ENCODE results near the gene ARMC5.
"Not testable (repeated sequence)": the region's sequence is repeated elsewhere in the genome, so short reads cannot be mapped to it uniquely, and the experiment has no call there.

The ARMC5 gene

GRCh38 chr16:31458844-31459686, at the start of gene ARMC5:
TSS of gene ARMC5 (plus strand) at chr16:31459501. CDS start at chr16:31459525, 24 bp downstream.
- DNase-seq, result peak; percentile 98

DNA sequence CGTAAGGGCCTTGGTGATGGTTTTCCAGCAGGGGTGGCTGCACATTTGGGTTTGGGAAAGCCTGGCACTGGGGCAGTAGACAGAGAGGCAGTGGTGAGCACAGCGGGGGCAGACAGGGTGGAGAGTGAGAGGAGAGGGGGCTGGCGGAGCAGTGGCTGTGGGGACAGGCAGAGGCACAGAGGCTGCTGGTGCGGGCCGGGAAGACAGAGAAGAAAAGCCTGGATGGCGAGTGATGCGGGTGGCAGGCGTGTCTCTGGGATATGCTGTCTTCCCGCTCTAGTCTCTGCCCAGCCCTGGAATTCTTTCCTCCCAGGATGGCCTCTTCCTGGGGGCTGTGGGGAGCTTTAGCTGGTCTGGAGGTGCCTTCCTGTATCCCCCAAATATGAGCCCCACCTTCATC, 49.2 kb upstream of the ARMC5 start:
- DNase-seq, result no peak

- no peak for DNase-seq
Observed at GRCh38 chr16:31411024-31411844, 48.1 kb upstream of the ARMC5 start.

DNA sequence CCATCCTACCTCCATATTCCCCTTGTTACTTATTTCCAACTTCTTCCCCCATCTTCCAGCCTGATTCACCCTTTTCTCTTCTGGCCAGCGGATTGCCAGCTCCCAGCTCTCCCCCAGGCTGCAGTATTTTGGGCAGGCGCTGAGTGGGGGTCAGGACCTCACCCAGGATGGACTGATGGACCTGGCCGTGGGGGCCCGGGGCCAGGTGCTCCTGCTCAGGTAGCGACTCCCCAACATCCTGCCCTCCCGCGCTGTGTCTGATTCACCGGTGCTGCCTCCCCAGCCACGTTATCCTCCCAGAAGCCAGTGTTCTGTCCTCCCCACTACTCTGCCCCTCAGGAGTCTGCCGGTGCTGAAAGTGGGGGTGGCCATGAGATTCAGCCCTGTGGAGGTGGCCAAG, 46.6 kb upstream of the ARMC5 start:
- DNase-seq, result no peak

- DNase-seq, result no peak
Observed at GRCh38 chr16:31413381-31413780, 45.9 kb upstream of the ARMC5 start.

DNA sequence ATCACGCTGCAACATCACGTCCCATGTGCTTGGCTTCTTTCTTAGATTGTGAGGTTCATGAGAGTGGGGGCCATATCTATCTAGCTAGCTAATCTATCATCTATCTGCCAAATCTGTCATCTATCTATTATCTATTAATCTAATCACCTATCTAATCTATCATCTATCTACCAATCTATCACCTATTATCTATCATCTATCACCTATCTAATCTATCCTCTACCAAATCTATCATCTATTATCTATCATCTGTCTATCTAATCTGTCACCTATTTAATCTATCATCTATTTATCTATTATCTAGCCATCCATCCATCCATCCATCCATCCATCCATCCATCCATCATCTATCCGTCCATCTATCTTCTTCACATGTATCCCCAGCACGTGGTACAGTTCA, 45.4 kb upstream of the ARMC5 start:
- DNase-seq, result no peak

- no peak for DNase-seq
Observed at GRCh38 chr16:31414706-31415105, 44.6 kb upstream of the ARMC5 start.

- DNase-seq, result no peak
Observed at GRCh38 chr16:31416371-31416770, 42.9 kb upstream of the ARMC5 start.

- not testable (repeated sequence) for DNase-seq
Observed at GRCh38 chr16:31417036-31417435, 42.3 kb upstream of the ARMC5 start.

- no peak for DNase-seq
Observed at GRCh38 chr16:31417916-31418315, 41.4 kb upstream of the ARMC5 start.

- DNase-seq, result peak; percentile 49
Observed at GRCh38 chr16:31420037-31420436, 39.3 kb upstream of the ARMC5 start.

DNA sequence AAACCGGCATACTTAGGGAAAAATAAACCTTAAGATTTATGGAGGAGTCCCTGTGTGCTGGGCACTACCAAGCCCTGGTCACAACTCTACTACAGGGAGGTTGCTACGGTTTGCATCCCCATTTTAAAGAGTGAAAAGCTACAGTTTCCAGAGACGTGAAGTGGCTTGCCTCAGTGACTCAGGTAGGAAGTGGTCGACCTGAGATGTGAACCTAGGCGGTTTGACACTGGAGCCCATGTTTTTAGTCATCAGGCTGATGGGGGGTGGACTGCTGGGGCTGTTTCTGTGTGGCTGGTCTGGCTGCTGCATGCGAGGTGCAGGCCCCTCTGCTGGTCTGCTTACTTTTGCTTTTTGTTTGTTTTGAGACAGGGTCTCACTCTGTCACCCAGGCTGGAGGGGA, 37.7 kb upstream of the ARMC5 start:
- peak; percentile 87 for DNase-seq

DNA sequence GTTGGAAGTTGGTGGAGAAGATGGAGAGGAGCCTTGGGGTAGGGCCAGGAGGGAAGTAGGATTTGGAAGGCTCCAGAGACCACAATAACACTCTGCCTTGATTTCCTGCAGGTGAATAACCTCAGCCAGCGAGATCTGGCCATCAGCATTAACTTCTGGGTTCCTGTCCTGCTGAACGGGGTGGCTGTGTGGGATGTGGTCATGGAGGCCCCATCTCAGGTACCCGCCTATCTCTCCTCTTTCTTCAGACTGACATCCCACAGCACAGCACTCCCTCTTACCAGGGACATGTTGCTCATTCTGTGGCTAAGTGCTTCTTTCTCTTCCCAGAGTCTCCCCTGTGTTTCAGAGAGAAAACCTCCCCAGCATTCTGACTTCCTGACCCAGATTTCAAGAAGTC, 36.1 kb upstream of the ARMC5 start:
- DNase-seq, result no peak

- no peak for DNase-seq
Observed at GRCh38 chr16:31423801-31424200, 35.5 kb upstream of the ARMC5 start.

DNA sequence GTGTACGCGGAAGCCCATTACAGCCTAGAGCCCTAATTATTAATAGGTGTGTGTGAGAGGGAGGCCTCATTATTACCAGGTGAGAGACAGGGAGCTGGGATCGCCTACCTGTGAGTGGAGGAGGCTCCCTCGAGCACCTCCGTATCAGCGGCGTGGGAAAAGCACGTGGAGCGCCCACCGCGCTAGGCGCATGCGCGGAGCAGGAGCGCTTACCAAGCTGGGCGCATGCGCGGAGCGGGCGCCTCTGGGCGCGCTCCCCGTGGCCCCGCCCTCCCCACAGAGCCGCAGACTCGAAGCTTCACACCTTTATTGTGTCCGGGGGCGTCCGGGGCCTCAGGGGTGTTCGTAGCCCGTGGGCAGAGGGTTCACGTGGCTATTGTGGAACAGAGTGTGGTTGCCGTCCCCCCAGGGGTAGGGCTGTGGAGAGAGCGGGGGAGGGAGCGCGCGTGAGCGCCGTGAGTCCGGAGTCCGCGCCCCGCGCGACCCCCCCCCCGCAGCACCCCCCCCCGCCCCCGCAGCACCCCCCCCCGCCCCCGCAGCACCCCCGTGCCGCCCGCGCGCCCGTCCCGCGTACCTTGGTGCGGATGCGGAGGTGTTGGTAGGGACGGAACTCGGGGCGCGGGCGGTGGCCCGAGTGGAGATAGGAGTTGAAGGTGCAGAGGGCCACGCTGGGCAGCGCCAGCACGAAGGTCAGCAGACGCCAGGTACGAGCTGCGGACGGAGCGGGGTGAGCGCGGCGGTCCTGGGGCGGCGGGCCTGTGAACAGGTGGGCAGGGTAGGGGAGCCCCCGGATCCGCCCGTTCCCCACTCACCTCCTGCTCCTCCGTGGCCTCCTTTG, 31.6 kb upstream of the ARMC5 start:
- DNase-seq, result peak; percentile 44

- no peak for DNase-seq
Observed at GRCh38 chr16:31428279-31428597, 31.1 kb upstream of the ARMC5 start, which contains the start of gene COX6A2. TSS of gene COX6A2 (minus strand) at chr16:31428360. CDS start at chr16:31428325, 35 bp downstream.

DNA sequence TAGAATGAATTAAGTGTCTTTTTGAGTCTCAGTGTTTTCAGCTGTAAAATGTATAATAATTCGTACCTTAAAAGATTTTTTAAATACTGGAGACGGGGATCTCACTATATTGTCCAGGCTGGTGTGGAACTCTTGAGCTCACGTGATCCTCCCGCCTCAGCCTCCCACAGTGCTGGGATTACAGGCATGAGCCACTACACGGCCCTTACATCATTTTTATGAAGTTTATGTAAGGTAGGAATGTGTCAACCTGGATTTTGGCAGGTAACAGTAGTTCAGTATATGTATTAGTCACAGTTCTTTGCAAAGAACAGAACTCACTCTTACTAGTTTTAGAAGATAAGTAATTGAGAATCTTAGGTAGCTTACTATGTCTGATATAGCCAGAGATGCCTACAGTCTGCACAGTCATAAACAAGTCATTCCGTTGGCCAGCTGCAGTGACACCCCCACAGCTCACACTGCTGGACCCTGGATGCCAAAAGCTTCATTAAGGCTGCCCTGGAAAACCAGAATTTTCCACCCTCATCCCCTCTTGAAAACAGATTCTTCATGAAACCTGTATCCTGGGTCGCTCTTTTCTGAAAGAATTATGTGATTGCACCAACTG, 30.6 kb upstream of the ARMC5 start:
- no peak for DNase-seq

DNA sequence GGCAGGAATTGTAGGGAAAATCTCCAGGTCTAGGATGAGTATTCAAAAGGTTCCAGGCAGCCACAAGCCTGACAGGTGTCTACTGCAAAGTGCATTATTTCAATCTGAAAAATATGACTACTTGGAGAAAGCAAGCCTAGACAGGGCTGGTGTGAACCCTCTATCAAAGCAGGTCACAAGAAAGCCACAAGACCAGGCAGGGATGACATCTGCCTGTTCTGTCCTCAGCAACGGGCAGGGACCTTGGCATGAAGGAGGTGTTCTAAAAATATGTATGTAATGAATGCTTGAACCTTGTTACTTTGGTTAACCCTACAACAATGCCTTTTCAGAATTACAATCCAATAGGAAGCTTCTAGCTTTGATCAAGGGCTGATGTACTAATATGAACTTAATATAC, 30.0 kb upstream of the ARMC5 start:
- DNase-seq, result no peak

GRCh38 chr16:31429796-31430195, 29.5 kb upstream of the ARMC5 start:
- DNase-seq, result no peak

GRCh38 chr16:31430380-31431052, 28.8 kb upstream of the ARMC5 start:
- no peak for DNase-seq

GRCh38 chr16:31435341-31436220, 23.7 kb upstream of the ARMC5 start:
- DNase-seq, result no peak

Measured in activated CD4-positive, alpha-beta T cell treated with anti-CD3 and anti-CD28 coated beads, Interleukin-10, Interleukin-2, amounts not matched to agents 100 ng/mL and 50 ng/mL, durations not matched to agents 16 hours and 8 hours (primary cell).